H1 (cell line): ENCODE data around the gene COTL1. TPM values are rescaled to one million over a fixed set of nuclear protein-coding genes. Genes with fewer than 3 reads are reported as not detected.
A peak's percentile ranks its signal among the peaks of the same experiment; 100 is the strongest.

Experiments used
- CTCF ChIA-PET: fragments of 300-600 bp; sonication (Branson Sonifier 250); formaldehyde crosslinking; loops from one replicate; lab custom pipeline; 2021; ENCODE audit not compliant: partially characterized antibody; lab: Charles Lee
- POLR2A ChIA-PET: fragments of 300-600 bp; sonication (Branson Sonifier 250); formaldehyde crosslinking; loops from one replicate; lab custom pipeline; 2021; ENCODE audit warnings: inconsistent platforms; ENCODE audit not compliant: partially characterized antibody; lab: Charles Lee
- DNase-seq, 2 experiments: peaks; one replicate each; pipeline versions ENCODE4 v3.0.0 to v3.0.0-alpha.2; 2010 to 2022; ENCODE audit warnings: low spot score in 2 of 2, low read depth in 1 of 2, mixed read lengths in 1 of 2
- FAIRE-seq: peaks from 2 replicates; lab custom pipeline; 2011; peaks lifted over from hg19 to GRCh38; lab: Jason Lieb, UNC
- H2AFZ ChIP-seq: 2 replicates; pipeline ENCODE4 v1.8.1; 2012; ENCODE audit warnings: low read length, inconsistent platforms
- H2AK5ac ChIP-seq: 2 replicates; pipeline ENCODE4 v1.6.1; 2013; ENCODE audit warnings: low read depth, low read length
- H2BK120ac ChIP-seq: replicated peaks from 2 replicates; pipeline ENCODE3; 2013; ENCODE audit warnings: low read depth, low read length, inconsistent platforms
- H2BK12ac ChIP-seq: 2 replicates; pipeline ENCODE4 v1.6.1; 2013; ENCODE audit warnings: low read depth, low read length
- H2BK15ac ChIP-seq: 2 replicates; pipeline ENCODE4 v1.6.1; 2013; ENCODE audit warnings: low read length
- H2BK20ac ChIP-seq: 2 replicates; pipeline ENCODE4 v1.6.1; 2013; ENCODE audit warnings: low read length
- H2BK5ac ChIP-seq: 2 replicates; pipeline ENCODE4 v1.6.1; 2013; ENCODE audit warnings: low read depth, low read length
- H3K14ac ChIP-seq: 2 replicates; pipeline ENCODE4 v1.6.1; 2013; ENCODE audit warnings: inconsistent platforms; ENCODE audit not compliant: insufficient read length
- H3K18ac ChIP-seq: 2 replicates; pipeline ENCODE4 v1.6.1; 2013; ENCODE audit warnings: low read length; ENCODE audit errors: extremely low read depth
- H3K23ac ChIP-seq: 2 replicates; pipeline ENCODE4 v1.6.1; 2013; ENCODE audit warnings: inconsistent platforms; ENCODE audit not compliant: insufficient read length
- H3K23me2 ChIP-seq: 2 replicates; pipeline ENCODE4 v1.6.1; 2013; ENCODE audit warnings: low read depth, low read length
- H3K27ac ChIP-seq: 2 replicates; pipeline ENCODE4 v1.6.1; 2011; ENCODE audit warnings: low read depth, low read length, inconsistent platforms
- H3K27me3 ChIP-seq, 4 experiments: replicated peaks in 1 of 4; 1 replicate in 1 of 4; 2 replicates in 3 of 4; pipeline versions ENCODE4 v1.6.1 to v1.8.1; 2011 to 2013; ENCODE audit warnings: low read length in 3 of 4, mild to moderate bottlenecking in 3 of 4, inconsistent platforms in 2 of 4, mixed read lengths in 2 of 4, moderate library complexity in 1 of 4; ENCODE audit not compliant: control insufficient read depth in 3 of 4, insufficient read depth in 3 of 4; ENCODE audit errors: extremely low read depth in 1 of 4
- H3K36me3 ChIP-seq, 4 experiments: 2 replicates each; pipeline versions ENCODE4 v1.6.1 to v1.8.1; 2011 to 2013; ENCODE audit warnings: mild to moderate bottlenecking in 4 of 4, low read length in 3 of 4, moderate library complexity in 2 of 4, control low read depth in 1 of 4, inconsistent platforms in 1 of 4; ENCODE audit not compliant: insufficient read depth in 4 of 4, control insufficient read depth in 2 of 4
- H3K4ac ChIP-seq: replicated peaks from 2 replicates; pipeline ENCODE3; 2013; ENCODE audit warnings: low read length, low read depth, mixed read lengths, inconsistent platforms; ENCODE audit not compliant: insufficient read length
- H3K4me1 ChIP-seq, 4 experiments: replicated peaks in 1 of 4; 1 replicate in 1 of 4; 2 replicates in 3 of 4; pipeline versions ENCODE4 v1.6.1 to v1.8.1; 2011 to 2013; ENCODE audit warnings: low read length in 3 of 4, inconsistent platforms in 2 of 4, mixed read lengths in 1 of 4; ENCODE audit not compliant: insufficient read depth in 4 of 4, control insufficient read depth in 3 of 4
- H3K4me2 ChIP-seq, 2 experiments: 2 replicates each; pipeline versions ENCODE4 v1.6.1 to v1.8.1; 2011 to 2013; ENCODE audit warnings: low read depth in 2 of 2, low read length in 2 of 2, control low read depth in 1 of 2, inconsistent platforms in 1 of 2, mild to moderate bottlenecking in 1 of 2; ENCODE audit not compliant: insufficient read depth in 1 of 2
- H3K4me3 ChIP-seq, 4 experiments: fragments of 200-600, 300-600 bp in 1 of 4; sonication (generic), shearing (Covaris generic), sonication (Bioruptor Twin) in 1 of 4; 2 replicates each; pipeline versions ENCODE4 v1.5.1 to v1.8.1; 2011 to 2016; ENCODE audit warnings: low read length in 4 of 4, low read depth in 3 of 4, control low read depth in 2 of 4, inconsistent platforms in 2 of 4, mild to moderate bottlenecking in 2 of 4, mixed read lengths in 1 of 4, moderate library complexity in 1 of 4; ENCODE audit not compliant: insufficient read depth in 2 of 4; ENCODE audit errors: extremely low read depth in 1 of 4
- H3K56ac ChIP-seq: replicated peaks from 2 replicates; pipeline ENCODE3; 2013; ENCODE audit warnings: low read depth, mild to moderate bottlenecking, mixed read lengths, low read length, inconsistent platforms; ENCODE audit not compliant: insufficient read length
- H3K79me1 ChIP-seq: 2 replicates; pipeline ENCODE4 v1.6.1; 2013; ENCODE audit warnings: low read depth, low read length, control low read depth
- H3K79me2 ChIP-seq, 2 experiments: 2 replicates each; pipeline versions ENCODE4 v1.6.1 to v1.8.1; 2012 to 2013; ENCODE audit warnings: low read length in 2 of 2, mild to moderate bottlenecking in 2 of 2, inconsistent platforms in 1 of 2; ENCODE audit not compliant: insufficient read depth in 2 of 2, control insufficient read depth in 1 of 2
- H3K9ac ChIP-seq, 4 experiments: replicated peaks in 1 of 4; 1 replicate in 1 of 4; 2 replicates in 3 of 4; pipeline versions ENCODE4 v1.6.1 to v1.8.1; 2011 to 2013; ENCODE audit warnings: low read depth in 3 of 4, low read length in 3 of 4, control low read depth in 2 of 4, mild to moderate bottlenecking in 2 of 4, moderate library complexity in 2 of 4, inconsistent platforms in 1 of 4; ENCODE audit errors: extremely low read depth in 1 of 4
- H3K9me3 ChIP-seq, 2 experiments: 2 replicates each; pipeline versions ENCODE4 v1.6.1 to v1.8.1; 2012 to 2013; ENCODE audit warnings: mild to moderate bottlenecking in 2 of 2, moderate library complexity in 2 of 2, control low read depth in 1 of 2, inconsistent platforms in 1 of 2, low read depth in 1 of 2, low read length in 1 of 2, mixed read lengths in 1 of 2; ENCODE audit not compliant: insufficient read depth in 2 of 2
- H4K20me1 ChIP-seq, 2 experiments: replicated peaks in 1 of 2; 2 replicates each; pipeline versions ENCODE3 to v1.8.1; 2011 to 2013; ENCODE audit warnings: inconsistent platforms in 2 of 2, low read length in 2 of 2, mild to moderate bottlenecking in 1 of 2; ENCODE audit not compliant: insufficient read depth in 2 of 2, control insufficient read depth in 1 of 2
- H4K5ac ChIP-seq: 2 replicates; pipeline ENCODE4 v1.6.1; 2013; ENCODE audit warnings: low read length, low read depth, mixed read lengths, inconsistent platforms; ENCODE audit not compliant: insufficient read length
- H4K8ac ChIP-seq: 2 replicates; pipeline ENCODE4 v1.8.0; 2013; ENCODE audit warnings: mild to moderate bottlenecking, moderate library complexity, low read length, inconsistent platforms; ENCODE audit not compliant: insufficient read depth; ENCODE audit errors: extremely low read depth
- H4K91ac ChIP-seq: replicated peaks from 2 replicates; pipeline ENCODE3; 2013; ENCODE audit warnings: low read length, mixed read lengths, inconsistent platforms; ENCODE audit not compliant: insufficient read length
- GTF2F1 ChIP-seq: IDR thresholded peaks from 2 replicates; pipeline ENCODE4 v1.6.1; 2012; ENCODE audit warnings: low read depth, low read length, improper control_type of control experiment, borderline replicate concordance
- POLR2A ChIP-seq, 2 experiments: IDR thresholded peaks; 1 replicate in 1 of 2; 2 replicates in 1 of 2; pipeline ENCODE4 v1.6.1; 2011; ENCODE audit warnings: low read depth in 2 of 2, low read length in 2 of 2, mild to moderate bottlenecking in 2 of 2; ENCODE audit errors: control extremely low read depth in 1 of 2
- RBBP5 ChIP-seq: IDR thresholded peaks from 2 replicates; pipeline ENCODE4 v1.7.1; 2012; ENCODE audit warnings: low read depth, mild to moderate bottlenecking, inconsistent platforms, low read length, moderate library complexity, borderline replicate concordance
- SAP30 ChIP-seq: fragments of 300-600 bp; sonication (generic); IDR thresholded peaks from 2 replicates; pipeline ENCODE4 v1.7.1; 2012; ENCODE audit warnings: low read length, moderate library complexity, mild to moderate bottlenecking, inconsistent platforms; ENCODE audit not compliant: insufficient read depth, insufficient replicate concordance
- TCF12 ChIP-seq: IDR thresholded peaks from 2 replicates; pipeline ENCODE4 v1.6.1; 2011; ENCODE audit warnings: low read depth, mild to moderate bottlenecking, low read length
- WGBS, 2 experiments: shearing (Covaris generic) in 1 of 2; methylation state at CpG; one replicate each; pipeline versions ENCODE4 v1.1.6 to v1.1.7; 2013 to 2015; ENCODE audit warnings: low lambda C conversion rate in 2 of 2, mixed read lengths in 2 of 2, inconsistent platforms in 1 of 2, low coverage in 1 of 2, missing lambda C conversion rate in 1 of 2; ENCODE audit not compliant: insufficient replicate concordance in 2 of 2, insufficient coverage in 1 of 2, insufficient read length in 1 of 2; ENCODE audit errors: extremely low coverage in 1 of 2, missing lambda C conversion rate in 1 of 2; 5-methylcytosine and 5-hydroxymethylcytosine counted together
- polyA plus RNA-seq, 7 experiments: library from polyadenylated mRNA; depleted of rRNA in 3 of 7; stranded (reverse) in 5 of 7; unstranded in 2 of 7; fragments of >200 nt in 5 of 7; fragments of 200-250 nt in 2 of 7; gene quantifications; 1 replicate in 5 of 7; 2 replicates in 1 of 7; 4 replicates in 1 of 7; pipeline versions ENCODE4 v1.2.1 to v1.2.3, GENCODE V29; 2011 to 2013; ENCODE audit warnings: missing spikeins in 2 of 7, mixed read lengths in 2 of 7
- total RNA-seq: library from RNA; stranded (reverse); fragmentation: NEBNext Ultra II Directional; extraction: Animal tissue kit (Norgen Biotek cat#: 25700); gene quantifications from 2 replicates; pipeline ENCODE4 v1.2.1, GENCODE V29; 2021
- TF ChIP-seq, protein P1 (sequence below): IDR thresholded peaks from 2 replicates; pipeline ENCODE4 v1.6.1; 2012; ENCODE audit warnings: inconsistent platforms

The COTL1 gene
- total and polyA plus RNA-seq, 2 of the 8 experiments (the other 6 are each of a cell fraction or from before 2014, with no cell fraction given), result 59.2 to 183 TPM

DNA sequence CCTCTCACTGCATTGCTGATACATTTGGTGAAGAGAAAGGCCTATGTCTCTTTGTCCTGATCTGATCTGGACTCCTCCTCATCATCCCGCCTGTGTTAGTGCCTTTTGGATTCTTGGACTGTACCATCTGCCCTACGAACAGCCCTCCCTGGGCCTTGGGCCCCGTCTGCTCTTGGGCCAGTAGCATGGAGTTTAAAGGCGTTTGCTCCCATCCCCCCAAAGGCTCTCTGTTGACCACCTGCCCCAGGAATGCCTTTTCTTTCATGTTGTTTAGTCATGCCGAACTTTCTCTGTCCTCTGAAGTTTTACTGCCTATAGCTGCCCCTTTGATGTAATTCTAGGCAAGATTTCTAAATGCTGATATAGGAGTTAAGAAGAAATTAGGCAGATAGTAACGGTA, 82.5 kb downstream of the COTL1 start:
- Histone ChIP-seq H3K4ac (no peak overlapping the region), H4K8ac (no peak overlapping the region), H2BK120ac (no peak overlapping the region), H3K4me2 (peak overlapping the region; percentile 17 to 20; a peak in 1 of 4 replicates), H3K36me3 (no peaks in the 10 kb centered on the region), H2BK20ac (peak overlapping the region; percentile 100), H2BK5ac (peak overlapping the region; percentile 48; the same call in 1 of the 2 replicates), H2BK12ac (peak overlapping the region; percentile 96; the same call in 1 of the 2 replicates), H3K18ac (peak overlapping the region; percentile 96), H4K91ac (no peak overlapping the region), H2AFZ (no peak overlapping the region), H3K4me3 (no peak overlapping the region), H3K79me1 (no peaks in the 10 kb centered on the region), H4K20me1 (no peaks in the 10 kb centered on the region), H2AK5ac (no peak overlapping the region), H3K23me2 (no peaks in the 10 kb centered on the region), H3K9me3 (0 out of 4 replicates have a peak, but pooled peaks cover 0 to under 1% of the 10 kb centered on the region in 2 experiments), H3K4me1 (peaks cover 13 to 30% (median 18%) of the 10 kb centered on the region in 4 experiments)
- FAIRE-seq (no peak), DNase-seq (no peak)
- 58% methylated on average over 6 of the region's 6 CpGs; no CpG with 5 or more reads in 1 of the 2 experiments for WGBS, 2 experiments
- POLR2A ChIA-PET, result interaction anchor here (1.1 to 1.4 kb wide), 3 partner anchors 11 to 19 kb away, joined by 3 to 5 read pairs (median 4); no protein-coding TSS in a partner anchor
- TF ChIP-seq RBBP5 (no peak), GTF2F1 (no peak), TCF12 (0 out of 2 replicates have a peak, but pooled peaks have one; percentile 6), SAP30 (no peak), POLR2A (IDR thresholded peaks at IDR 0.05; ENCODE audit: control extremely low read depth in 1 of 2, low read depth in 2 of 2, low read length in 2 of 2) (no peak)
- TF ChIP-seq, protein P1, sequence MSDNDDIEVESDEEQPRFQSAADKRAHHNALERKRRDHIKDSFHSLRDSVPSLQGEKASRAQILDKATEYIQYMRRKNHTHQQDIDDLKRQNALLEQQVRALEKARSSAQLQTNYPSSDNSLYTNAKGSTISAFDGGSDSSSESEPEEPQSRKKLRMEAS, result peak; percentile 14; the same call in 1 of the 2 replicates
- TF ChIP-seq, all 59 proteins: peak for 2
- Histone ChIP-seq H3K79me2 (no peaks in the 10 kb centered on the region), H3K23ac (no peak overlapping the region), H3K9ac (no peak overlapping the region), H4K5ac (no peak overlapping the region), H3K27ac (no peak overlapping the region), H3K27me3 (no peaks in the 10 kb centered on the region; a peak in 1 of 7 replicates), H3K56ac (no peak overlapping the region), H3K14ac (no peak overlapping the region), H2BK15ac (peak overlapping the region; percentile 46; the same call in 1 of the 2 replicates)
- CTCF ChIA-PET, result interaction anchor here (1.0 kb wide), 2 partner anchors 24 to 29 kb away, joined by 3 to 6 read pairs; no protein-coding TSS in a partner anchor
